Mucosa of stomach (tissue), 1 donor: ENCODE measurements around the gene TMEM250.

Experiments used
- H3K27me3 ChIP-seq: one replicate; pipeline ENCODE4 v1.7.0; 2013; ENCODE audit warnings: mild to moderate bottlenecking, low read length; ENCODE audit not compliant: control insufficient read depth, insufficient read depth
- H3K36me3 ChIP-seq: one replicate; pipeline ENCODE4 v1.7.0; 2013; ENCODE audit warnings: low read length; ENCODE audit not compliant: control insufficient read depth, insufficient read depth
- H3K4me1 ChIP-seq: one replicate; pipeline ENCODE4 v1.7.0; 2013; ENCODE audit warnings: mild to moderate bottlenecking, low read length; ENCODE audit not compliant: control insufficient read depth, insufficient read depth
- H3K4me3 ChIP-seq: one replicate; pipeline ENCODE4 v1.7.0; 2013; ENCODE audit warnings: low read length
- H3K9ac ChIP-seq: one replicate; pipeline ENCODE4 v1.7.0; 2013; ENCODE audit warnings: mild to moderate bottlenecking, low read length, moderate library complexity
- H3K9me3 ChIP-seq: one replicate; pipeline ENCODE4 v1.7.0; 2013; ENCODE audit warnings: mild to moderate bottlenecking, low read length, moderate library complexity; ENCODE audit not compliant: control insufficient read depth
- donor health status: Pancreatic carcinoma.

Gene TMEM250

GRCh38 chr9:136145580-136145979 lies 26.9 kb upstream of the TMEM250 start:
- H3K36me3 ChIP-seq = no peaks in the 10 kb centered on the region
- no peak overlapping the region for H3K4me3 ChIP-seq
- no peak overlapping the region for H3K9ac ChIP-seq
- no peaks in the 10 kb centered on the region for H3K9me3 ChIP-seq
- H3K4me1 ChIP-seq = no peaks in the 10 kb centered on the region
- H3K27me3 ChIP-seq = peaks cover 43% of the 10 kb centered on the region

- H3K27me3 ChIP-seq = peaks cover 43% of the 10 kb centered on the region
- H3K4me3 ChIP-seq = no peak overlapping the region
- no peaks in the 10 kb centered on the region for H3K36me3 ChIP-seq
- no peak overlapping the region for H3K9ac ChIP-seq
- H3K9me3 ChIP-seq = no peaks in the 10 kb centered on the region
- H3K4me1 ChIP-seq = no peaks in the 10 kb centered on the region
Measured at GRCh38 chr9:136144450-136144849, 25.8 kb upstream of the TMEM250 start.

GRCh38 chr9:136143215-136144001 lies 24.7 kb upstream of the TMEM250 start:
- H3K9ac ChIP-seq = no peak overlapping the region
- peaks cover 45% of the 10 kb centered on the region for H3K27me3 ChIP-seq

DNA sequence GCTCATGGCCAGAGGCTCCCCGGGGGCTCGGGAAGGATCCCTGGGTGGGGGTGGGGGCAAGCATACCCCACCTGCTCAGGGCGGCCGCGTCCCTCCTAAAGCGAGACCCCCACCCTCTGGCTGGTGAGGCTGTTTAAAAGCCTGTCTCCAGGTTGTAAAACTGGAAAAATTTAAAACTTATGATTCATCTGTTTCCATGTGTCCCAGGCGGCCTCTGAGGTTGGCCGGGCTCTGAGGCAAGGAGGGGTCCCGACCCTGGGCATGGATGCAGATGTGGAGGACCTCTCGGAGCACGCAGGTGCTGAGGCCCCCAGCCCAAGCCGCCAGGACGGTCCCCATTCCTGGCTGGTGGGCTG lies 24.2 kb upstream of the TMEM250 start:
- H3K4me3 ChIP-seq = no peak overlapping the region
- no peaks in the 10 kb centered on the region for H3K9me3 ChIP-seq
- peaks cover 40% of the 10 kb centered on the region for H3K27me3 ChIP-seq
- H3K36me3 ChIP-seq = no peaks in the 10 kb centered on the region
- H3K9ac ChIP-seq = no peak overlapping the region
- no peaks in the 10 kb centered on the region for H3K4me1 ChIP-seq

More at GRCh38 chr9:136143215-136144001, 24.7 kb upstream of the TMEM250 start:
- no peaks in the 10 kb centered on the region for H3K4me1 ChIP-seq
- H3K9me3 ChIP-seq = no peaks in the 10 kb centered on the region
- no peaks in the 10 kb centered on the region for H3K36me3 ChIP-seq
- H3K4me3 ChIP-seq = no peak overlapping the region

DNA sequence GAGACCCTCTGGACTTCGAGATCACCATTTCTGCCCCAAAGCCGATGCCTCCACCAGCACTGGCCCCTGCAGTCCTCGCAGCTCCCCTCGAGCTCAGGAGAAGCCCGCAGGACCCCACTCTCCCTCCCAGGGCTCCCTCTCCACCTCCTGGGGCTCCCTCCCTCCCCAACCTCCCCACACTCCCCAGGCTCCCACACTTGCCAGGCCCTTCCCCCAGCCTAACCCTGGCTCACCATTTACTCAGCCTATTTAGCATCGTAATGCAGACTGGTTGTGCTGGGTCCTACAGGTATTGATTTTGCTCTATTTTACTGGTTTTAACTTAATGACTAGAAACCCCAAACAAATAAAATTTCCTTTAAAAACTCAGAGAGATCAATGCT lies 23.7 kb upstream of the TMEM250 start:
- no peaks in the 10 kb centered on the region for H3K4me1 ChIP-seq
- peaks cover 39% of the 10 kb centered on the region for H3K27me3 ChIP-seq
- no peak overlapping the region for H3K9ac ChIP-seq
- H3K4me3 ChIP-seq = no peak overlapping the region
- H3K36me3 ChIP-seq = no peaks in the 10 kb centered on the region
- H3K9me3 ChIP-seq = no peaks in the 10 kb centered on the region

DNA sequence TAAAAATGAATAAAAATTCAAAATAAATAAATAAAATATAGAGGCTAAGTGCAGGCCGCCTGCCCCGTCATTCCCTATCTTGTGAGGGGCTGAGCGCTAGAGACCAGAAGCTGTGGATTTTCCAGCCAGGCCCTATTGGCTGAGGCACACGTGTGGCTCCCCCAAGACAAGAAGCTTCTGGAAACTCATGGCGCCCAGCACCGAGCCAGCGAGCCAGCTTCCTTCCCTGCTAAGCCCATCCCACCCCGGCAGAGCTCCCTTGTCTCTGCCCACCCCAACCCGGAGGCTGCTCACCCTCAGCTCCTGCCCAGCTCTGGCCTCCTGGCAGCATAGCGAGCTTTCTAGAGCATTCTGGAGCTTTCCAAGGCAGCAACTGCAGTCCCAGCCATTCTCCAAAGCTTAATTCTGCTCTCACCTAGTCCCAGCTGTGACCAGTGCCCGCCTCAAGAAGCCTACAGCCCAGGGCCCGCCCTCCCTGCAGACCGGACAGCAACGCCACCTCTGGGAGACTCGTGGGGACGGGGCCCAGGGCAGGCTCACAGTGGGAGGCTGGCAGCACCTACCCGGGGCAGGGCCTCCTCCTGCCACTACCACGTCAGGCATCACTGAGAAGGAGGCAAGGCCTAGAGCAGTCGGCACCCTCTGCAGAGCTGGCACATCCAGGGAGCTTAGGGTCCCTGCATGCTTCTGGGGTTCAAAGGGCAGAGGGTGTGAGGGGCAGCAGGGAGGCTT lies 23.2 kb upstream of the TMEM250 start:
- Histone ChIP-seq H3K4me3 (no peak overlapping the region), H3K9ac (no peak overlapping the region), H3K4me1 (no peaks in the 10 kb centered on the region), H3K27me3 (peaks cover 42% of the 10 kb centered on the region), H3K36me3 (no peaks in the 10 kb centered on the region), H3K9me3 (no peaks in the 10 kb centered on the region)

DNA sequence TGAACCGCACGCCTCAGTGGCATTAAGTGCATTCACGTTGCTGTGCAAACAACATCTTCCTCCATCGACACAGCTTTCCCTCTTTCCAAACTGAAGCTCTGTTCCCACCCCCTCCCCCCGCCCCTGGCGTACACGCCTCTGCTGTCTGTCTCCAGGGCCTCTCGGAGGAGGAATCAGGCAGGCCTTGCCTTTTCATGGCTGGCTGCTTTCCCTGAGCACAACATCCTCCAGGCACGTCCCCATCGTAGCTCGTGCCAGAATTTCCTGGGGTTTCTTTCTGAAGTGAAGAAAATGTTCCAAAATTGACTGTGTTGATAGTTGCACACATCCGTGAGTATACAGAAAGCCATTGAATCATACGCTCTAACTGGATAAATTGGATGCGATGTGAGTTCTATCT lies 22.3 kb upstream of the TMEM250 start:
- Histone ChIP-seq H3K4me1 (no peaks in the 10 kb centered on the region), H3K36me3 (no peaks in the 10 kb centered on the region), H3K9ac (no peak overlapping the region), H3K4me3 (no peak overlapping the region), H3K27me3 (peaks cover 35% of the 10 kb centered on the region), H3K9me3 (no peaks in the 10 kb centered on the region)

DNA sequence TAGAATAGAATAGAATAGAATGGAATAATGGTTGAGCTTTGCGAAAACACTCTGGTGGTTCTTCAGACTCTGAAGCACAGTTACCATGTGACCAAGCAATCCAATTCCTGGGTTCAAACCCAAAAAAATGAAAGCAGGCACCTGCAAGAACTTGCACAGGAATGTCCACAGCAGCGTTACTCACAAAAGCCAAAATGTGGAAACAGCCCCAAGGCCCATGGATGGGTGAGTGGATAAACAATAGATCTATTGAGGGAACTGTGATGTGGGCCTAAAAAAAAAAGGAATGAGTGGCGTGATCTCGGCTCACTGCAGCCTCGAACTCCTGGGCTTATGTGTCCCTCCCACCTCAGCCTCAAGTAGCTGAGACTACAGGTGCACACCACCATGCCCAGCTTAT lies 21.4 kb upstream of the TMEM250 start:
- Histone ChIP-seq H3K9ac (no peak overlapping the region), H3K36me3 (no peaks in the 10 kb centered on the region), H3K27me3 (peaks cover 32% of the 10 kb centered on the region), H3K4me1 (no peaks in the 10 kb centered on the region), H3K9me3 (no peaks in the 10 kb centered on the region), H3K4me3 (no peak overlapping the region)

GRCh38 chr9:136138566-136138965 lies 19.9 kb upstream of the TMEM250 start:
- Histone ChIP-seq H3K4me1 (peaks cover 7% of the 10 kb centered on the region), H3K36me3 (no peaks in the 10 kb centered on the region), H3K9me3 (no peaks in the 10 kb centered on the region), H3K4me3 (no peak overlapping the region), H3K9ac (no peak overlapping the region), H3K27me3 (peaks cover 35% of the 10 kb centered on the region)

DNA sequence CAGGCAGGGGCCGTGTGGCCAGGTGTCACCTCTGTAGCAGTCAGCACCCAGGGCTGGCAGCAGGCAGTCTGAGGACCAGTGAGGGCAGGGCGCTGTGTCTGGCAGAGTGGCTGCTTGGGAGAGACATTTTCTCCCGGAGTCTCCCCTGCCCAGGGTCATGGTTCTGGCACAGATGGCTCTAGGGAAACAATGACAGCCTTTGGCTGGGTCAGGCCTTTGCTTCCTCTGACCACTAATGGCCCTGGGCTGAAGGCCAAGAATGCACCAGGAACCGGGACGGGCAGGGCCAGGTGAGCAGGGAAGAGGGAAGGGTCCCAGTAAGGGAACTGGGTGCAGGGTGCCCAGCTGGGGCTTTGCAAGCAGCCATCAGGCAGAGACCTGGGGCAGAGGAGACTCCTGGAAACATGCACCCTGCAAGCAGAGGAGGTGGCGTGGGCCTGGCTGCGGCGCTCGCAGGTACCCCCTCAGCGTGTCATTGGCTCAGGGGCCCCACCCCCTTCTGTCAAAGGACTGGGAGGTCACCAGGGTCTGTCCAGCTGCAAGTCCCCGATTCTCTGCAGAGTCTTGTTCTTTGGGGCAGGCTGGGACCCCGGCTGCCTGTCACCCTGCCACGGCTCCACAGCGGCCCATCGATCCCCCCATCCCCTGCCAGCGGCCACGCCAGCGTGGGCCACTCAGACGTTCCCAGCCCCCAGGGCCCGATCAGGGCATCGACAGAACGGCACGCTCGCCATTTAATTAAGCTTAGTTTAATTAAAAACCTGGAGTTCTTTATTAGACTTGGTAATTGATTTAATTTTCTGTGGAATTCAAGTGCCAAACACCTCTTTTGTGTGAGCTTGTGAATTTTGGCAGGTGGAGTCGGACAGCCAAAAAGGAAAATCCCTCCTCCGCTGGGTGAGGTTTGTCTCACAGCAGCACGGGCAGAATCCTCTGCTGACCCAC lies 18.9 kb upstream of the TMEM250 start:
- H3K9ac ChIP-seq = no peak overlapping the region
- H3K9me3 ChIP-seq = no peaks in the 10 kb centered on the region
- H3K36me3 ChIP-seq = no peaks in the 10 kb centered on the region
- no peak overlapping the region for H3K4me3 ChIP-seq
- H3K4me1 ChIP-seq = peaks cover 10% of the 10 kb centered on the region
- H3K27me3 ChIP-seq = peaks cover 37% of the 10 kb centered on the region

GRCh38 chr9:136136127-136136925 lies 17.7 kb upstream of the TMEM250 start:
- no peaks in the 10 kb centered on the region for H3K9me3 ChIP-seq
- H3K36me3 ChIP-seq = no peaks in the 10 kb centered on the region
- H3K9ac ChIP-seq = no peak overlapping the region
- H3K27me3 ChIP-seq = peaks cover 50% of the 10 kb centered on the region
- no peak overlapping the region for H3K4me3 ChIP-seq
- peaks cover 18% of the 10 kb centered on the region for H3K4me1 ChIP-seq
